H1 (cell line): ENCODE measurements around the gene TARS3. TPM values are rescaled to one million over a fixed set of nuclear protein-coding genes. Genes with fewer than 3 reads are reported as not detected.

Source experiments
- CTCF ChIA-PET: fragments of 300-600 bp; sonication (Branson Sonifier 250); formaldehyde crosslinking; loops from one replicate; lab custom pipeline; 2021; ENCODE audit not compliant: partially characterized antibody; lab: Charles Lee
- POLR2A ChIA-PET: fragments of 300-600 bp; sonication (Branson Sonifier 250); formaldehyde crosslinking; loops from one replicate; lab custom pipeline; 2021; ENCODE audit warnings: inconsistent platforms; ENCODE audit not compliant: partially characterized antibody; lab: Charles Lee
- DNase-seq, 2 experiments: peaks; one replicate each; pipeline versions ENCODE4 v3.0.0 to v3.0.0-alpha.2; 2010 to 2022; ENCODE audit warnings: low spot score in 2 of 2, low read depth in 1 of 2, mixed read lengths in 1 of 2
- FAIRE-seq: peaks from 2 replicates; lab custom pipeline; 2011; peaks lifted over from hg19 to GRCh38; lab: Jason Lieb, UNC
- H2AFZ ChIP-seq: 2 replicates; pipeline ENCODE4 v1.8.1; 2012; ENCODE audit warnings: low read length, inconsistent platforms
- H2AK5ac ChIP-seq: 2 replicates; pipeline ENCODE4 v1.6.1; 2013; ENCODE audit warnings: low read depth, low read length
- H2BK120ac ChIP-seq: replicated peaks from 2 replicates; pipeline ENCODE3; 2013; ENCODE audit warnings: low read depth, low read length, inconsistent platforms
- H2BK12ac ChIP-seq: 2 replicates; pipeline ENCODE4 v1.6.1; 2013; ENCODE audit warnings: low read depth, low read length
- H2BK15ac ChIP-seq: 2 replicates; pipeline ENCODE4 v1.6.1; 2013; ENCODE audit warnings: low read length
- H2BK20ac ChIP-seq: 2 replicates; pipeline ENCODE4 v1.6.1; 2013; ENCODE audit warnings: low read length
- H2BK5ac ChIP-seq: 2 replicates; pipeline ENCODE4 v1.6.1; 2013; ENCODE audit warnings: low read depth, low read length
- H3K14ac ChIP-seq: 2 replicates; pipeline ENCODE4 v1.6.1; 2013; ENCODE audit warnings: inconsistent platforms; ENCODE audit not compliant: insufficient read length
- H3K18ac ChIP-seq: 2 replicates; pipeline ENCODE4 v1.6.1; 2013; ENCODE audit warnings: low read length; ENCODE audit errors: extremely low read depth
- H3K23ac ChIP-seq: 2 replicates; pipeline ENCODE4 v1.6.1; 2013; ENCODE audit warnings: inconsistent platforms; ENCODE audit not compliant: insufficient read length
- H3K23me2 ChIP-seq: 2 replicates; pipeline ENCODE4 v1.6.1; 2013; ENCODE audit warnings: low read depth, low read length
- H3K27ac ChIP-seq: 2 replicates; pipeline ENCODE4 v1.6.1; 2011; ENCODE audit warnings: low read depth, low read length, inconsistent platforms
- H3K27me3 ChIP-seq, 4 experiments: replicated peaks in 1 of 4; 1 replicate in 1 of 4; 2 replicates in 3 of 4; pipeline versions ENCODE4 v1.6.1 to v1.8.1; 2011 to 2013; ENCODE audit warnings: low read length in 3 of 4, mild to moderate bottlenecking in 3 of 4, inconsistent platforms in 2 of 4, mixed read lengths in 2 of 4, moderate library complexity in 1 of 4; ENCODE audit not compliant: control insufficient read depth in 3 of 4, insufficient read depth in 3 of 4; ENCODE audit errors: extremely low read depth in 1 of 4
- H3K36me3 ChIP-seq, 4 experiments: 2 replicates each; pipeline versions ENCODE4 v1.6.1 to v1.8.1; 2011 to 2013; ENCODE audit warnings: mild to moderate bottlenecking in 4 of 4, low read length in 3 of 4, moderate library complexity in 2 of 4, control low read depth in 1 of 4, inconsistent platforms in 1 of 4; ENCODE audit not compliant: insufficient read depth in 4 of 4, control insufficient read depth in 2 of 4
- H3K4ac ChIP-seq: replicated peaks from 2 replicates; pipeline ENCODE3; 2013; ENCODE audit warnings: low read length, low read depth, mixed read lengths, inconsistent platforms; ENCODE audit not compliant: insufficient read length
- H3K4me1 ChIP-seq, 4 experiments: replicated peaks in 1 of 4; 1 replicate in 1 of 4; 2 replicates in 3 of 4; pipeline versions ENCODE4 v1.6.1 to v1.8.1; 2011 to 2013; ENCODE audit warnings: low read length in 3 of 4, inconsistent platforms in 2 of 4, mixed read lengths in 1 of 4; ENCODE audit not compliant: insufficient read depth in 4 of 4, control insufficient read depth in 3 of 4
- H3K4me2 ChIP-seq, 2 experiments: 2 replicates each; pipeline versions ENCODE4 v1.6.1 to v1.8.1; 2011 to 2013; ENCODE audit warnings: low read depth in 2 of 2, low read length in 2 of 2, control low read depth in 1 of 2, inconsistent platforms in 1 of 2, mild to moderate bottlenecking in 1 of 2; ENCODE audit not compliant: insufficient read depth in 1 of 2
- H3K4me3 ChIP-seq, 4 experiments: fragments of 200-600, 300-600 bp in 1 of 4; sonication (generic), shearing (Covaris generic), sonication (Bioruptor Twin) in 1 of 4; 2 replicates each; pipeline versions ENCODE4 v1.5.1 to v1.8.1; 2011 to 2016; ENCODE audit warnings: low read length in 4 of 4, low read depth in 3 of 4, control low read depth in 2 of 4, inconsistent platforms in 2 of 4, mild to moderate bottlenecking in 2 of 4, mixed read lengths in 1 of 4, moderate library complexity in 1 of 4; ENCODE audit not compliant: insufficient read depth in 2 of 4; ENCODE audit errors: extremely low read depth in 1 of 4
- H3K56ac ChIP-seq: replicated peaks from 2 replicates; pipeline ENCODE3; 2013; ENCODE audit warnings: low read depth, mild to moderate bottlenecking, mixed read lengths, low read length, inconsistent platforms; ENCODE audit not compliant: insufficient read length
- H3K79me1 ChIP-seq: 2 replicates; pipeline ENCODE4 v1.6.1; 2013; ENCODE audit warnings: low read depth, low read length, control low read depth
- H3K79me2 ChIP-seq, 2 experiments: 2 replicates each; pipeline versions ENCODE4 v1.6.1 to v1.8.1; 2012 to 2013; ENCODE audit warnings: low read length in 2 of 2, mild to moderate bottlenecking in 2 of 2, inconsistent platforms in 1 of 2; ENCODE audit not compliant: insufficient read depth in 2 of 2, control insufficient read depth in 1 of 2
- H3K9ac ChIP-seq, 4 experiments: replicated peaks in 1 of 4; 1 replicate in 1 of 4; 2 replicates in 3 of 4; pipeline versions ENCODE4 v1.6.1 to v1.8.1; 2011 to 2013; ENCODE audit warnings: low read depth in 3 of 4, low read length in 3 of 4, control low read depth in 2 of 4, mild to moderate bottlenecking in 2 of 4, moderate library complexity in 2 of 4, inconsistent platforms in 1 of 4; ENCODE audit errors: extremely low read depth in 1 of 4
- H3K9me3 ChIP-seq, 2 experiments: 2 replicates each; pipeline versions ENCODE4 v1.6.1 to v1.8.1; 2012 to 2013; ENCODE audit warnings: mild to moderate bottlenecking in 2 of 2, moderate library complexity in 2 of 2, control low read depth in 1 of 2, inconsistent platforms in 1 of 2, low read depth in 1 of 2, low read length in 1 of 2, mixed read lengths in 1 of 2; ENCODE audit not compliant: insufficient read depth in 2 of 2
- H4K20me1 ChIP-seq, 2 experiments: replicated peaks in 1 of 2; 2 replicates each; pipeline versions ENCODE3 to v1.8.1; 2011 to 2013; ENCODE audit warnings: inconsistent platforms in 2 of 2, low read length in 2 of 2, mild to moderate bottlenecking in 1 of 2; ENCODE audit not compliant: insufficient read depth in 2 of 2, control insufficient read depth in 1 of 2
- H4K5ac ChIP-seq: 2 replicates; pipeline ENCODE4 v1.6.1; 2013; ENCODE audit warnings: low read length, low read depth, mixed read lengths, inconsistent platforms; ENCODE audit not compliant: insufficient read length
- H4K8ac ChIP-seq: 2 replicates; pipeline ENCODE4 v1.8.0; 2013; ENCODE audit warnings: mild to moderate bottlenecking, moderate library complexity, low read length, inconsistent platforms; ENCODE audit not compliant: insufficient read depth; ENCODE audit errors: extremely low read depth
- H4K91ac ChIP-seq: replicated peaks from 2 replicates; pipeline ENCODE3; 2013; ENCODE audit warnings: low read length, mixed read lengths, inconsistent platforms; ENCODE audit not compliant: insufficient read length
- BCL11A ChIP-seq, 2 experiments: IDR thresholded peaks; one replicate each; pipeline ENCODE4 v1.6.1; 2011; ENCODE audit warnings: low read depth in 2 of 2, low read length in 2 of 2, mild to moderate bottlenecking in 2 of 2
- CBX5 ChIP-seq: fragments of 300-800, 300-1000 bp; sonication (generic); IDR thresholded peaks from 2 replicates; pipeline ENCODE4 v1.7.1; 2016; ENCODE audit warnings: antibody characterized with exemption, low read length, low read depth
- HDAC2 ChIP-seq, 2 experiments: fragments of 300-600 bp in 1 of 2; sonication (generic) in 1 of 2; IDR thresholded peaks; 2 replicates each; pipeline ENCODE4 v1.6.1; 2011 to 2012; ENCODE audit warnings: low read depth in 2 of 2, low read length in 2 of 2, mild to moderate bottlenecking in 2 of 2, moderate library complexity in 2 of 2, borderline replicate concordance in 1 of 2, inconsistent platforms in 1 of 2
- POLR2AphosphoS5 ChIP-seq: IDR thresholded peaks from 2 replicates; pipeline ENCODE4 v1.6.1; 2011; ENCODE audit warnings: low read depth, low read length
- SUZ12 ChIP-seq: fragments of 200-600 bp; sonication (generic); IDR thresholded peaks from 2 replicates; pipeline ENCODE4 v1.6.1; 2012; ENCODE audit warnings: mild to moderate bottlenecking, inconsistent platforms, low read length, moderate library complexity, mixed read lengths
- TEAD4 ChIP-seq: IDR thresholded peaks from 2 replicates; pipeline ENCODE4 v1.6.1; 2012; ENCODE audit warnings: low read depth, low read length, inconsistent platforms, mixed read lengths
- WGBS, 2 experiments: shearing (Covaris generic) in 1 of 2; methylation state at CpG; one replicate each; pipeline versions ENCODE4 v1.1.6 to v1.1.7; 2013 to 2015; ENCODE audit warnings: low lambda C conversion rate in 2 of 2, mixed read lengths in 2 of 2, inconsistent platforms in 1 of 2, low coverage in 1 of 2, missing lambda C conversion rate in 1 of 2; ENCODE audit not compliant: insufficient replicate concordance in 2 of 2, insufficient coverage in 1 of 2, insufficient read length in 1 of 2; ENCODE audit errors: extremely low coverage in 1 of 2, missing lambda C conversion rate in 1 of 2; 5-methylcytosine and 5-hydroxymethylcytosine counted together
- polyA plus RNA-seq, 7 experiments: library from polyadenylated mRNA; depleted of rRNA in 3 of 7; stranded (reverse) in 5 of 7; unstranded in 2 of 7; fragments of >200 nt in 5 of 7; fragments of 200-250 nt in 2 of 7; gene quantifications; 1 replicate in 5 of 7; 2 replicates in 1 of 7; 4 replicates in 1 of 7; pipeline versions ENCODE4 v1.2.1 to v1.2.3, GENCODE V29; 2011 to 2013; ENCODE audit warnings: missing spikeins in 2 of 7, mixed read lengths in 2 of 7
- total RNA-seq: library from RNA; stranded (reverse); fragmentation: NEBNext Ultra II Directional; extraction: Animal tissue kit (Norgen Biotek cat#: 25700); gene quantifications from 2 replicates; pipeline ENCODE4 v1.2.1, GENCODE V29; 2021
- TF ChIP-seq, protein P1 (sequence below): IDR thresholded peaks from 2 replicates; pipeline ENCODE4 v1.6.1; 2012; ENCODE audit warnings: inconsistent platforms

TARS3 gene
- total and polyA plus RNA-seq, 2 of the 8 experiments (the other 6 are each of a cell fraction or from before 2014, with no cell fraction given): 2.1 to 13.9 TPM

DNA sequence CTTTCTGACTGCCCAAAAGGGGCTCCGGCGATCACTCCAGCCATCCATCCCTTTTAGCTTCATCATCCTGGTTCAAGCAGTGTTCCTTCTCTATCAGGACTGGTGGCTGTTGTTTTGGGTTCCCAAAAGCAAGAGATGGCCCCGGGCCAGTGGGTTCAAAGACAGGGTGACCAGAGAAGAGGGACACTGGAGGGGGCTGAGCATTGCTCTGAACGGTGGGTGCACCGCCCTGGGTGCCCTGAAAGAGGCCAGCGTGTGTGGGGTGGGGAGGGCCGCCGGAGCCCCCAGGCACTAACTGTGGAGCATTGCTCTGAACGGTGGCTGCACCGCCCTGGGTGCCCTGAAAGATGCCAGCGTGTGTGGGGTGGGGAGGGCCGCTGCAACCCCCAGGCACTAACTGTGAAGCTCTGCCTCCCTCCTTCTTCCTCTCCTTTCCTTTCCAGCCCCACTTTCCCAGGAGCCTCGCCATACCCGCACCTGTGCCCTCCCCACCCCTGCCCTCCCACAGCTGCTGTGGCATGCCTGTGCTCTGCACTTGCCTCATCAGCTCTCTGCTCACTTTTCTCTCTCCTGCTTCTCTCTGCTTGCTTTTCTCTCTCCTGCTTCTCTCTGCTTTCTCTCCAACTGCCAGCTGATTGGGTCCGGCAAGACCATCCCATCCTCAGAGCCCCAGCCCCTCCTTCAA, 41.6 kb upstream of the TARS3 start:
- Histone ChIP-seq H3K4me3 (no peak overlapping the region), H2BK20ac (no peak overlapping the region), H3K27ac (no peak overlapping the region), H3K79me2 (no peaks in the 10 kb centered on the region), H3K4me2 (no peak overlapping the region), H3K23ac (no peak overlapping the region), H3K9me3 (peaks cover 3 to 28% of the 10 kb centered on the region in 2 experiments; a peak in 2 of 4 replicates), H3K23me2 (no peaks in the 10 kb centered on the region), H2BK15ac (no peak overlapping the region), H4K20me1 (no peaks in the 10 kb centered on the region), H3K36me3 (no peaks in the 10 kb centered on the region), H3K56ac (no peak overlapping the region), H3K4ac (no peak overlapping the region), H3K79me1 (no peaks in the 10 kb centered on the region), H2AFZ (no peak overlapping the region), H2BK5ac (no peak overlapping the region), H4K8ac (no peak overlapping the region), H4K5ac (no peak overlapping the region), H2BK12ac (no peak overlapping the region), H4K91ac (no peak overlapping the region), H3K4me1 (no peaks in the 10 kb centered on the region), H3K27me3 (no peaks in the 10 kb centered on the region), H2AK5ac (no peak overlapping the region), H2BK120ac (no peak overlapping the region), H3K9ac (no peak overlapping the region), H3K18ac (no peak overlapping the region), H3K14ac (no peak overlapping the region)
- CTCF ChIA-PET: interaction anchor here (1.2 kb wide), 1 partner anchor 1968 kb away, joined by 9 read pairs; no protein-coding TSS in a partner anchor
- POLR2A ChIA-PET: no interaction called here
- WGBS, 2 experiments: 85% methylated on average over 13 of the region's 15 CpGs; no CpG with 5 or more reads in 1 of the 2 experiments
- DNase-seq (no peak), FAIRE-seq (no peak)
- TF ChIP-seq HDAC2 (IDR thresholded peaks at IDR 0.05; ENCODE audit: borderline replicate concordance in 1 of 2, low read depth in 2 of 2, low read length in 2 of 2) (no peak), TEAD4 (no peak), POLR2AphosphoS5 (no peak), SUZ12 (no peak), CBX5 (no peak), BCL11A (IDR thresholded peaks at IDR 0.05; ENCODE audit: low read depth in 2 of 2, low read length in 2 of 2) (no peak)
- TF ChIP-seq, protein P1, sequence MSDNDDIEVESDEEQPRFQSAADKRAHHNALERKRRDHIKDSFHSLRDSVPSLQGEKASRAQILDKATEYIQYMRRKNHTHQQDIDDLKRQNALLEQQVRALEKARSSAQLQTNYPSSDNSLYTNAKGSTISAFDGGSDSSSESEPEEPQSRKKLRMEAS: no peak
